Stomach smooth muscle (tissue), 2 donors: ENCODE measurements around the gene YKT6.

Experiments
- H3K27ac ChIP-seq: one replicate; pipeline ENCODE4 v1.7.0; 2013; ENCODE audit warnings: mild to moderate bottlenecking, low read length, inconsistent platforms
- H3K27me3 ChIP-seq, 2 donors: one replicate each; pipeline ENCODE4 v1.7.0; 2013; ENCODE audit warnings: low read length in 2 of 2; ENCODE audit not compliant: insufficient read depth in 2 of 2, control insufficient read depth in 1 of 2
- H3K36me3 ChIP-seq, 2 donors: one replicate each; pipeline ENCODE4 v1.7.0; 2013; ENCODE audit warnings: low read length in 2 of 2; ENCODE audit not compliant: control insufficient read depth in 2 of 2, insufficient read depth in 2 of 2
- H3K4me1 ChIP-seq: one replicate; pipeline ENCODE4 v1.7.0; 2013; ENCODE audit warnings: low read length; ENCODE audit not compliant: control insufficient read depth, insufficient read depth
- H3K4me3 ChIP-seq, 2 donors: one replicate each; pipeline ENCODE4 v1.7.0; 2013; ENCODE audit warnings: low read length in 2 of 2
- H3K9ac ChIP-seq, 2 donors: one replicate each; pipeline ENCODE4 v1.7.0; 2013; ENCODE audit warnings: low read length in 2 of 2, mild to moderate bottlenecking in 1 of 2
- H3K9me3 ChIP-seq, 2 donors: one replicate each; pipeline ENCODE4 v1.7.0; 2013; ENCODE audit warnings: low read length in 2 of 2; ENCODE audit not compliant: control insufficient read depth in 2 of 2
- donor health status: healthy.
- donor health status: Pancreatic carcinoma.

The YKT6 gene

DNA sequence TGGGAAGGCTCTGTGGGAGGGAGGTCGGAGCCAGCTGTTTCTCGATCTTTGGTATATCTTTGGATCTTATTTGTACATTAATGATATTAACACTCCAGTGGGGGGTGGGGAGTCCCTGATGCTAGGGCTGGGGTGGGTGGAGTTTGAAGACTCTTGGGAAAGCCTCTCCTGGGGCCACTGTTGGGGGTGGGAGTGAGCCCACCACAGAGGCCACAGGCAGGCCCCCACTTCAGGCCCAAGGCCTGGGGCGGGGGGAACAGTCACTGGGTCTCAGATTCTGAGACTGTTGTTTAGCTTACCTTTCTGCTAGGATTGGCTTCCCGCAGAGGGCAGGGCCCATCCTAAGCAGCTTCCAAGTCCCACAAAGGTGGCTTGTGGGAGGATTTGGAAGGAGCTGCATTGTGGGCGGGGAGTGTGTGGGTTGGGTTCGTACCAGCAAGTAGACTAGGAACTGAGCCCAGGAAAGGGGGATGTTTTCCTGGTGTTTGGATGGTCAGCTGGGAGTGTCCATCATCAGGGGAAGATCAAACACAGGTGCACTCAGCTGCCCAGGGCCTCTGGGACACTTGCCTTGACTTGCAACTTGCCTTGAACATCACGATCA, 11.9 kb downstream of the YKT6 start:
- Histone ChIP-seq H3K9me3 (no peaks in the 10 kb centered on the region), H3K36me3 (peaks cover 40 to 46% of the 10 kb centered on the region in 2 donors), H3K27me3 (no peaks in the 10 kb centered on the region), H3K4me3 (no peak overlapping the region), H3K4me1 (no peaks in the 10 kb centered on the region), H3K27ac (no peak overlapping the region), H3K9ac (no peak overlapping the region)

DNA sequence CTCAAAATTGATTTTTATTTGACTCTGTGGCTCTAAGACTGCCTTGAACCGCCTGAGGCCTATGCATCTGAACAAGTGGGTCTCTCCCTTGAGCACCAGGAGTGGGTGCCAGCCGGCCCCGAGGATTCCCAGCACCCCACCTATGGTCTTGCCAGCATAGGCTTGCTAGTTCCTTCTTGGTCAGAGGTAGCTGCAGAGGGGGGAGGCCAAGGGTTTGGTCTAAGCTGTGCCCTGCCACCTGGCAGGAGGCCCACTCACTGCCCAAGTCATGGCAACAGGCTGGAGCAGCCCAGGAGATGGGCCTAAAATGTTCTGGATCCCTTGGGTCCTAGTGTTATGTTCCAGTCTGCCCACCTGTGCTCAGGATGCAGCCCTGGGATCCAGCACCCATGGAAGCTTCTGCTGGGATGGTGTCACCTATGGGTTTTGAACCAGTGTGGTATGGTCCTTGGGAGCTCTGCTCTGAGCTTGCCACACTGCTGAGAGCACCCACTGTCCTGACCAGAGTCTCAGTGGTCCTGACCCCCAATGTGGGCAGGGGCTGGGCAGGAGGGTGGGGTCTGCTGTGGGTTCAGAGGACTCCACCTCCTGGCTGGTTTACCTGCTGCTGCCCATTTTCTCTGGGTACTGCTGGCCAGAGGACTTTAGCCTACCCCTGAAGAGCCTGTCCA, 12.6 kb downstream of the YKT6 start:
- H3K9me3 ChIP-seq, result no peaks in the 10 kb centered on the region
- H3K9ac ChIP-seq, result no peak overlapping the region
- peaks cover 37 to 40% of the 10 kb centered on the region in 2 donors for H3K36me3 ChIP-seq
- H3K4me3 ChIP-seq, result no peak overlapping the region
- H3K4me1 ChIP-seq, result no peaks in the 10 kb centered on the region
- no peak overlapping the region for H3K27ac ChIP-seq
- no peaks in the 10 kb centered on the region for H3K27me3 ChIP-seq

DNA sequence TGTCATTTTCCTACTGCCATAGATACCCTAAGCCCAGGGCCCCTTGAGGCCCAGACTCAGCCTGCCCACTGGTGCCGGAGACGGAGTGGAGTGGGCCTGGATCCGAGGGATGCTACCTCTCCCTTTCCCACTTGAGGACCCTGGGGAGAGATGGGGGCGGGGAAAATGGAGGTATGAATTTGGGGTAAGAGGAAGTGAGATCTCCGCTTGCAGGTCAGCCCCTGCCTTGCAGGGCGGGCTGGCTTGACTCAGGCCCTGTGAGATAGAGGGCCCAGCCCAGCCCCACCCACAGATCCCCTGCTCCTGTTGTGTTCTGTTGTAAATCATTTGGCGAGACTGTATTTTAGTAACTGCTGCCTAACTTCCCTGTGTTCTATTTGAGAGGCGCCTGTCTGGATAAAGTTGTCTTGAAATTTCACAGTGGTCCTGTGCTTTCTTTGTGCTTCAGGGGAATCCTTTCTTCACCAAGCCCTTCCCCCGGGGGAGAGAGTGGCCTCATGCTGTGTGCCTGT, 13.2 kb downstream of the YKT6 start:
- no peaks in the 10 kb centered on the region for H3K9me3 ChIP-seq
- no peaks in the 10 kb centered on the region for H3K4me1 ChIP-seq
- H3K27ac ChIP-seq, result no peak overlapping the region
- H3K4me3 ChIP-seq, result no peak overlapping the region
- no peaks in the 10 kb centered on the region for H3K27me3 ChIP-seq
- H3K36me3 ChIP-seq, result peaks cover 31 to 35% of the 10 kb centered on the region in 2 donors
- no peak overlapping the region for H3K9ac ChIP-seq

DNA sequence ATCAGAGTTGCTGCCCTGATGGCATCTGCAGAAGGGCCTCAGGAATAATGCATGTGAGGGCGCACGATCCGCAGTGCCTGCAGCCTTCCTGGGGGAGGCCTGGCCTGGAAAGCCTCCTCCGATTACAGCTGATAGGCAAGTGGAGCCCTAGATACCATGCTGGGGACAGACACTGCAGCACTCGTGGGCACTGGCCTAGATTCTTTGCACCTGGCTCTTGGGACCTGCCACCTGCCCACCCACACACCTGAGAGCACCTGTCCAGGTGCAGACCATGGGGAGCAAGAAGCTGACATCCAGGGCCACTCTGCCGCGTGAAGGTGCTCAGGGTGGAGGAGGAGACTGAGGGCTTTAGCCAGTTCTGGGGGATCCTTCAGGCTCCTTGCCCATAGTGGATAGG, 14.8 kb downstream of the YKT6 start:
- no peak overlapping the region for H3K9ac ChIP-seq
- no peaks in the 10 kb centered on the region for H3K4me1 ChIP-seq
- no peaks in the 10 kb centered on the region for H3K27me3 ChIP-seq
- no peak overlapping the region for H3K27ac ChIP-seq
- H3K4me3 ChIP-seq, result no peak overlapping the region
- peaks cover 0 to 2% of the 10 kb centered on the region in 2 donors for H3K9me3 ChIP-seq
- peaks cover 18 to 21% of the 10 kb centered on the region in 2 donors for H3K36me3 ChIP-seq

DNA sequence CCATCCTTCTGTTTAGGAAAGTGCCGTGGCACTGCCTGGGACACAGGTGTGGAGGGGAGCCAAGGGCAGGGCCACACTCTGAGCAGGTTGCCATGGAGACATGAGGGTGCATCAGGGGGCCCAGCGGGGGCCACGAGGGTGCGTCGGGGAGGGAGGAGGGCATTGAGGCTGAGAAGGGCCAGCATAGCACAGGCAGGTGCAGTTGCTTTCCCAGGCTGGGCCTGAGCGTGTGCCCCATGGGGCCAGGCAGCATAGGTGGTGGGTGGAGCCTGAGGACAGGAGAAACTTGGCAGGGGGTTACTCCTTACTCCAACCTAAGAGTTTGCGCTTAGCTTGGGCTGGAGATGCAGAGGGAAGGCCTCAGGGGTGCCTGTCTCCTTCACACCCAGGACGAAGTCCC, 15.2 kb downstream of the YKT6 start:
- H3K4me1 ChIP-seq, result no peaks in the 10 kb centered on the region
- H3K4me3 ChIP-seq, result no peak overlapping the region
- H3K9ac ChIP-seq, result no peak overlapping the region
- peaks cover 0 to 2% of the 10 kb centered on the region in 2 donors for H3K9me3 ChIP-seq
- H3K36me3 ChIP-seq, result peaks cover 14 to 16% of the 10 kb centered on the region in 2 donors
- no peaks in the 10 kb centered on the region for H3K27me3 ChIP-seq
- H3K27ac ChIP-seq, result no peak overlapping the region

DNA sequence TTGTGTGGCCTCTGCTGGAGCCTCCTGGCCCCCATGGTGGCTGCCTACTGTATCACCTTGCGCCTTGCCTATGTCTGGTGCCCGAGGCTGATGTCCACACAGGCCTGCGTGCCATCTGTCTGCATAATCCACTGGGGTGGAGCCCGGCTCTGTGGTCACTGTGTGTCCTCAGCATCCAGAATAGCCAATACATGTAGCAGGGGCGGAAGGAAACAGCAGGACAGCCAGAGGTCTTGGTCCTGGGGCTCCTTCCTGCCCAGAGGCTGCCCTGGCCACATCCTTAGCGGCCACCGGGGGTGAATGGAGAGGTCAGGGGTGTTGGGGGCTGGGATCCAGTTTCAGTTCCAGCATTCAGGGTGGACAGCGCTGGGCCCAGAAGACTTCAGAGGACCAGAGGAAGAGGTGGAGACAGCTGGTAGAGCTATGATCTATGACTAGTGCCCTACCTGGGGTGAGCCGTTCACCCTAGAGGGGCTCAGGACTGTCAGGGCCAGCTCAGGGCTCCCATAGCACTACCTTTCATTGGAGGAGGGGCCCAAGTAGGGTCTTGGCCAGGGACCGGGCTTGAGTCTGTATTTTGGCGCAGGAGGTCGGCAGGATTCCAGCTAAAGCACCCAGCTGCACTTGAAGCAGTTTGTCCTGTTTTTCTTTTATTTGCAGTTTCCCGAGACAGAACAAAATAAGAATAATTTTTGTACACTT, 15.9 kb downstream of the YKT6 start:
- Histone ChIP-seq H3K4me1 (no peaks in the 10 kb centered on the region), H3K9me3 (peaks cover 0 to 2% of the 10 kb centered on the region in 2 donors), H3K27ac (no peak overlapping the region), H3K27me3 (no peaks in the 10 kb centered on the region), H3K4me3 (no peak overlapping the region), H3K9ac (no peak overlapping the region), H3K36me3 (peaks cover 7 to 10% of the 10 kb centered on the region in 2 donors)

DNA sequence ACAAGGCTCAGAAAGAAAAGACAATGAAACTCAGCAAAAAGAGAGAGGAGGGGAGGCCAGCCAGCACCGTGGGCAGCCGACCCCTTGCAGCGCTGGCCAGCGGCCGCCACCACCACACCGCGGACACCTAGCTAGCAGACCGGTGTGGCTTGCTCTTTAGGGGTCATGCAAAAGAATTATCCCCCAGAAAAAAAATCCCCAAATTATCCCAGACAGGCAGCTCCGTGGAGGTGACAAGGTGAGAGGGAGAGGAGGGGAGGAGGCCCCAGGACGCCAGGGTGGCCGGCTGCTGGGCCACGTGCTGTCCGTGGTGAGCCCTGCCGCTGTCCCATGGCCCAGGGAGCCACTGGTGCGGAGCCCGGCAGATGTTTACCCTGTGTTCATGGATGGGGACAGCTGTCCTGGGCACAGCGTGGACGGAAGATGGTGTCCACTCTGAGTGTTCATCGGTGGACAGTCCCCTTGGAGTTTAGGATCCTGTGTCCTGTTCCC, 16.5 kb downstream of the YKT6 start:
- H3K36me3 ChIP-seq, result peaks cover 1 to 6% of the 10 kb centered on the region in 2 donors
- no peaks in the 10 kb centered on the region for H3K4me1 ChIP-seq
- H3K4me3 ChIP-seq, result no peak overlapping the region
- H3K27ac ChIP-seq, result no peak overlapping the region
- H3K9ac ChIP-seq, result no peak overlapping the region
- peaks cover 0 to 2% of the 10 kb centered on the region in 2 donors for H3K9me3 ChIP-seq
- H3K27me3 ChIP-seq, result no peaks in the 10 kb centered on the region

DNA sequence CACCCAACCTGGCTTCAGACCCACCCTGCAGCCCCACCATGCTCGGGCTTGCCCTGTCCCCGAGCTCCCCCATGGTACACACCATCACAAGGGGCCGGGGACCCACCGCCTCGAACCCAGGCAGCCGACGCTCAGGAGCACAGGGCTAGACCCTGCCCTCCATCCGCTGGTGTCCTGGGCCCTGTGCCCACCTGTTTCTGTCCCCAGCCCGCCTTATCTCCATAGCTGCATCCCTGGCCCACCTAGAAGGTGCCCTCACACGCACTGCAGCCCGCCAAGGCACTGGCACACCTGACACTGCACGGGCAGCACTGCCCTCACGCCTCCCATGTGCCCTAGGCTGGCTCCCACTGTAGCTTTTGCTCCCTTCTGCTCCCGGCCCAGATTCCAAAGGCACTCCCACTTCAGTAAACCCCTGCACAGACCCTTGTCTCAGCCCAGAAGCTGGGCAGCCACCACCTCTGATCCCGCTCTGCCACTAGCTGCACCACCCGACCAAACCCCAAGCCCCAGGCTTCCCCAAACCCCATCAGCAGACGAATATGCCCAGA, 17.1 kb downstream of the YKT6 start:
- Histone ChIP-seq H3K4me3 (no peak overlapping the region), H3K27ac (no peak overlapping the region), H3K9ac (no peak overlapping the region), H3K27me3 (no peaks in the 10 kb centered on the region), H3K4me1 (no peaks in the 10 kb centered on the region), H3K36me3 (peaks cover 0 to 5% of the 10 kb centered on the region in 2 donors), H3K9me3 (peaks cover 0 to 2% of the 10 kb centered on the region in 2 donors)

DNA sequence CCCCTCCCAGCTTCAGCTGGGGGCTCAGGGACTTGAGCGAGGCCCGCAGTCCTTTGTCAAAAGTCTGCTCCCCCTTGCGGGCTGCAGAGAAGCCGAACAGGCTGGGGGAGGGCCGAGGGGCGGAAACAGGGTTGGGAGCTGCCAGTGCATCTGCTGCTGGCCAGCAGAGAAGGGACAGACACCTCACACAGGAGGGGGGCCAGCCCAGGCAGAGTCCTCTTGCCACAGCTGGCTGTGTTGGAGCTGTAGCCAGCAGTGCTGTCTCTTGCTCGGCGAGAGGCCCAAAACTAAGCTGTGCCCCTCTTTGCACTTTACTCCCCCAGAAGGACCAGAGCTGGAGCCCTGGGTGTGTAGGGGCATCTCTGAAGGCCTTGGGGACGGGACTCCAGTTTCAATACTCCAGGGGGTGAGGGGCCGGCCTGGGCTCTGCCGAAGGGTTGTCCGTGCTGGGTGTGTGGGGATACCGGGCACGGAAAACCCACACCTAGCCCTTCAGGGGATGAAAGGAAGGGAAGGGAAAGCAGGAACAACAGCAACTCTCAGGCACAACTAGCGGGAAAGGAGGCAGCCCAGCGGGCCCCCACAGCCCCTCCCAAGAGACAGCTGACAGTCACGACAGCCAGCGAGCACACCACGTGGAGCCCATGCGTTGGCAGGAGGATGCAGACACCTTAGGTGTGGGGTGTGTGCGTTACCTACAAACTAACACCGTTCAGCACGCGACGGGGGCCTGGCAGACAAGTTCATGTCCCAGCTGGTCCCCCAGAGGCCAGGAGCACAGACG, 17.8 kb downstream of the YKT6 start:
- Histone ChIP-seq H3K36me3 (no peaks in the 10 kb centered on the region), H3K4me3 (no peak overlapping the region), H3K9me3 (peaks cover 0 to 2% of the 10 kb centered on the region in 2 donors), H3K27me3 (no peaks in the 10 kb centered on the region), H3K4me1 (no peaks in the 10 kb centered on the region), H3K9ac (no peak overlapping the region), H3K27ac (no peak overlapping the region)
